Measurements from ENCODE around the gene ALPP. TPM values are rescaled to one million over a fixed set of nuclear protein-coding genes. Genes with fewer than 3 reads are reported as not detected.
"Not testable (repeated sequence)": the region's sequence is repeated elsewhere in the genome, so short reads cannot be mapped to it uniquely, and the experiment has no call there.

ALPP gene
- total RNA-seq, 1 experiment from 2014 or later: 0.20 TPM

GRCh38 chr2:232365621-232366321 is 12.8 kb upstream of the ALPP start:
- CTCF ChIA-PET: interaction anchor here (0.7 to 6.4 kb wide), 27 partner anchors 11 to 465 kb away, joined by 3 to 78 read pairs (median 5); partner anchors contain the start of genes ALPG and ALPP
- no peak overlapping the region for H3K27ac Mint-ChIP-seq
- TF ChIP-seq ZNF121 (CRISPR knock-in tag; IDR thresholded peaks at IDR 0.05): no peak
- no peak for TF ChIP-seq TEAD4 (CRISPR knock-in tag; IDR thresholded peaks at IDR 0.05)
- TF ChIP-seq ZNF423 (CRISPR knock-in tag; IDR thresholded peaks at IDR 0.05): peak; percentile 74
- no peak for TF ChIP-seq TCF7 (CRISPR knock-in tag; IDR thresholded peaks at IDR 0.05; ENCODE audit: low read depth)
- no peak for TF ChIP-seq ZSCAN18 (CRISPR knock-in tag; IDR thresholded peaks at IDR 0.05)
- peak; percentile 25; the same call in 1 of the 2 replicates for TF ChIP-seq ZNF281 (CRISPR knock-in tag; IDR thresholded peaks at IDR 0.05)
- TF ChIP-seq IRF1 (CRISPR knock-in tag; IDR thresholded peaks at IDR 0.05): no peak
- no peak for TF ChIP-seq ZNF317 (CRISPR knock-in tag; IDR thresholded peaks at IDR 0.05; ENCODE audit: borderline replicate concordance, low read depth)
- TF ChIP-seq ZNF219 (CRISPR knock-in tag; IDR thresholded peaks at IDR 0.05; ENCODE audit: borderline replicate concordance): no peak
- TF ChIP-seq, protein P1, sequence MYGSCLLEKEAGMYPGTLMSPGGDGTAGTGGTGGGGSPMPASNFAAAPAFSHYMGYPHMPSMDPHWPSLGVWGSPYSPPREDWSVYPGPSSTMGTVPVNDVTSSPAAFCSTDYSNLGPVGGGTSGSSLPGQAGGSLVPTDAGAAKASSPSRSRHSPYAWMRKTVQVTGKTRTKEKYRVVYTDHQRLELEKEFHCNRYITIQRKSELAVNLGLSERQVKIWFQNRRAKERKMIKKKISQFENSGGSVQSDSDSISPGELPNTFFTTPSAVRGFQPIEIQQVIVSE (CRISPR knock-in tag; IDR thresholded peaks at IDR 0.05; ENCODE audit: borderline replicate concordance): no peak
- no peak for TF ChIP-seq GRHL2 (CRISPR knock-in tag; IDR thresholded peaks at IDR 0.05; ENCODE audit: insufficient replicate concordance, severe bottlenecking)
- TF ChIP-seq ATF3 (CRISPR knock-in tag; conservative IDR thresholded peaks at IDR 0.05): no peak
- TF ChIP-seq RELA (CRISPR knock-in tag; IDR thresholded peaks at IDR 0.05; ENCODE audit: borderline replicate concordance): no peak
- TF ChIP-seq, protein P2, sequence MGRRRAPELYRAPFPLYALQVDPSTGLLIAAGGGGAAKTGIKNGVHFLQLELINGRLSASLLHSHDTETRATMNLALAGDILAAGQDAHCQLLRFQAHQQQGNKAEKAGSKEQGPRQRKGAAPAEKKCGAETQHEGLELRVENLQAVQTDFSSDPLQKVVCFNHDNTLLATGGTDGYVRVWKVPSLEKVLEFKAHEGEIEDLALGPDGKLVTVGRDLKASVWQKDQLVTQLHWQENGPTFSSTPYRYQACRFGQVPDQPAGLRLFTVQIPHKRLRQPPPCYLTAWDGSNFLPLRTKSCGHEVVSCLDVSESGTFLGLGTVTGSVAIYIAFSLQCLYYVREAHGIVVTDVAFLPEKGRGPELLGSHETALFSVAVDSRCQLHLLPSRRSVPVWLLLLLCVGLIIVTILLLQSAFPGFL (CRISPR knock-in tag; IDR thresholded peaks at IDR 0.05; ENCODE audit: borderline replicate concordance): no peak
- TF ChIP-seq ESRRA (CRISPR knock-in tag; IDR thresholded peaks at IDR 0.05; ENCODE audit: borderline replicate concordance): no peak
- TF ChIP-seq, protein P3, sequence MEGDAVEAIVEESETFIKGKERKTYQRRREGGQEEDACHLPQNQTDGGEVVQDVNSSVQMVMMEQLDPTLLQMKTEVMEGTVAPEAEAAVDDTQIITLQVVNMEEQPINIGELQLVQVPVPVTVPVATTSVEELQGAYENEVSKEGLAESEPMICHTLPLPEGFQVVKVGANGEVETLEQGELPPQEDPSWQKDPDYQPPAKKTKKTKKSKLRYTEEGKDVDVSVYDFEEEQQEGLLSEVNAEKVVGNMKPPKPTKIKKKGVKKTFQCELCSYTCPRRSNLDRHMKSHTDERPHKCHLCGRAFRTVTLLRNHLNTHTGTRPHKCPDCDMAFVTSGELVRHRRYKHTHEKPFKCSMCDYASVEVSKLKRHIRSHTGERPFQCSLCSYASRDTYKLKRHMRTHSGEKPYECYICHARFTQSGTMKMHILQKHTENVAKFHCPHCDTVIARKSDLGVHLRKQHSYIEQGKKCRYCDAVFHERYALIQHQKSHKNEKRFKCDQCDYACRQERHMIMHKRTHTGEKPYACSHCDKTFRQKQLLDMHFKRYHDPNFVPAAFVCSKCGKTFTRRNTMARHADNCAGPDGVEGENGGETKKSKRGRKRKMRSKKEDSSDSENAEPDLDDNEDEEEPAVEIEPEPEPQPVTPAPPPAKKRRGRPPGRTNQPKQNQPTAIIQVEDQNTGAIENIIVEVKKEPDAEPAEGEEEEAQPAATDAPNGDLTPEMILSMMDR (IDR thresholded peaks at IDR 0.05): peak; percentile 40
- POLR2A ChIA-PET: no interaction called here
- peaks cover 16% of the 10 kb centered on the region for H3K4me1 Mint-ChIP-seq
- H3K36me3 Mint-ChIP-seq: no peaks in the 10 kb centered on the region
- H3K27me3 Mint-ChIP-seq (ENCODE audit: low read depth): no peaks in the 10 kb centered on the region; the same call in 1 of the 2 replicates
- DNase-seq (ENCODE audit: low spot score) (peak; percentile 71), ATAC-seq (peak; percentile 75)
- no peak overlapping the region for H3K4me3 Mint-ChIP-seq
- H3K9me3 Mint-ChIP-seq: peaks cover 11% of the 10 kb centered on the region; the same call in 1 of the 2 replicates

DNA sequence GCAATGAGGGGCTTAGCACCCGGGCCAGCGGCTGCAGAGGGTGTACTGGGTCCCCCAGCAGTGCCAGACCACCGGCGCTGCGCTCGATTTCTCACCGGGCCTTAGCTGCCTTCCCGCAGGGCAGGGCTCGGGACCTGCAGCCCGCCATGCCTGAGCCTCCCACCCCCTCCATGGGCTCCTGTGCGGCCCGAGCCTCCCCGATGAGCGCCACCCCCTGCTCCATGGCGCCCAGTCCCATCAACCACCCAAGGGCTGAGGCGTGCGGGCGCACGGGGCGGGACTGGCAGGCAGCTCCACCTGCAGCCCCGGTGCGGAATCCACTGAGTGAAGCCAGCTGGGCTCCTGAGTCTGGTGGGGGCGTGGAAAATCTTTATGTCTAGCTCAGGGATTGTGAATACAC is 12.1 kb upstream of the ALPP start:
- H3K4me3 Mint-ChIP-seq; H3K27ac Mint-ChIP-seq; H3K9me3 Mint-ChIP-seq; H3K36me3 Mint-ChIP-seq; ATAC-seq; H3K27me3 Mint-ChIP-seq (ENCODE audit: low read depth): not testable (repeated sequence)
- peak; percentile 15 for DNase-seq (ENCODE audit: low spot score)
- ChIA-PET CTCF (interaction anchor here (0.7 to 6.4 kb wide), 25 partner anchors 10 to 466 kb away, joined by 3 to 78 read pairs (median 7); partner anchors contain the start of genes ALPG and ALPP), POLR2A (interaction anchor here (1.8 kb wide), 1 partner anchor 70 kb away, joined by 6 read pairs; no protein-coding TSS in a partner anchor)
- peaks cover 16% of the 10 kb centered on the region for H3K4me1 Mint-ChIP-seq
